ENCODE results near the gene HSPE1.

GRCh38 chr2:197547163-197547900, 47.2 kb downstream of the HSPE1 start:
- TF ChIP-seq CTCF (IDR thresholded peaks at IDR 0.05; ENCODE audit: low read depth, low read length) (no peak), EZH2phosphoT487 (IDR thresholded peaks at IDR 0.05; ENCODE audit: low read depth) (no peak)

All from OCI-LY3 (cell line).